ENCODE measurements around the gene KRAS.

The KRAS gene

GRCh38 chr12:25254271-25254880 lies 3.6 kb upstream of the KRAS start:
- DNase-seq: no peak

GRCh38 chr12:25253371-25254068 lies 2.8 kb upstream of the KRAS start:
- DNase-seq: no peak

GRCh38 chr12:25252946-25253345 lies 2.2 kb upstream of the KRAS start:
- DNase-seq: no peak

- DNase-seq: no peak
Observed at GRCh38 chr12:25251769-25252168, 1.0 kb upstream of the KRAS start.

GRCh38 chr12:25249931-25250738 lies 594 bp downstream of the KRAS start:
- peak; percentile 99 for DNase-seq

- no peak for DNase-seq
Observed at GRCh38 chr12:25248732-25249131, 2.0 kb downstream of the KRAS start.

- no peak for DNase-seq
Observed at GRCh38 chr12:25248137-25248536, 2.6 kb downstream of the KRAS start.

GRCh38 chr12:25245491-25245890 lies 5.2 kb downstream of the KRAS start:
- DNase-seq: no peak

GRCh38 chr12:25243680-25243990 lies 7.1 kb downstream of the KRAS start:
- no peak for DNase-seq

- DNase-seq: no peak
Observed at GRCh38 chr12:25242981-25243679, 7.6 kb downstream of the KRAS start.

GRCh38 chr12:25241167-25242020 lies 9.3 kb downstream of the KRAS start:
- DNase-seq: peak; percentile 98

- DNase-seq: no peak
Observed at GRCh38 chr12:25236626-25237025, 14.1 kb downstream of the KRAS start.

GRCh38 chr12:25236190-25236589 lies 14.5 kb downstream of the KRAS start:
- no peak for DNase-seq

GRCh38 chr12:25213338-25213737 lies 37.4 kb downstream of the KRAS start:
- DNase-seq: no peak

- no peak for DNase-seq
Observed at GRCh38 chr12:25208554-25208953, 42.2 kb downstream of the KRAS start.

- DNase-seq: no peak
Observed at GRCh38 chr12:25207846-25208245, 42.9 kb downstream of the KRAS start.

- DNase-seq: no peak
Observed at GRCh38 chr12:25207411-25207810, 43.3 kb downstream of the KRAS start.

GRCh38 chr12:25202137-25202536 lies 48.6 kb downstream of the KRAS start:
- DNase-seq: no peak

- peak; percentile 68 for DNase-seq
Observed at GRCh38 chr12:25200703-25201102, 50.0 kb downstream of the KRAS start.

- no peak for DNase-seq
Observed at GRCh38 chr12:25197608-25198007, 53.1 kb downstream of the KRAS start.

- DNase-seq: peak; percentile 100
Observed at GRCh38 chr12:25195056-25195971, 55.4 kb downstream of the KRAS start, which contains the start of the genes DNAI7 and ETFRF1. DNAI7 (minus strand) TSS chr12:25195160; CDS start chr12:25195078, 82 bp downstream. ETFRF1 (plus strand) TSS chr12:25195237; CDS start chr12:25203957, 8,720 bp downstream.

Data from DMS53 (cell line).